ENCODE results near the gene KIF26B.

DNA sequence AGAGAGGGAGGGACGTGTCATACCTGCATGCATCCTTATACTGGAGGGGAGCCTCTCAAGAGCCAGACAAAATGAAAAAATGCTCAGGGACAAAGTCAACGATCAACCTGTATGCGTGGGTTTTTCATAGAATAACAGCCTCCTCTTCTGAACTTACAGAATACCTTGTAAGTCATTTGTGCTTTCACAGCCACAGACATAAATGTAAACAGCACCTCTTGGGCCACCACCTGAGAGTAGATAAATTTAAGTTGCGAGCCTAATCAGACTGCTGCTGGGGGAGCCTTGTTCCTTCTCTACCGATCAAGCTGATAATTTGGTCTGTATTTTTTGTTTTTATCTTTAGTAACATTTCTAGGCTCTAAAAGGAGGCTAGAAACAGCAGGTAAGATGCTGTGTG is 223.1 kb downstream of the KIF26B start:
- TF ChIP-seq, protein P1, sequence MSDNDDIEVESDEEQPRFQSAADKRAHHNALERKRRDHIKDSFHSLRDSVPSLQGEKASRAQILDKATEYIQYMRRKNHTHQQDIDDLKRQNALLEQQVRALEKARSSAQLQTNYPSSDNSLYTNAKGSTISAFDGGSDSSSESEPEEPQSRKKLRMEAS (CRISPR knock-in tag; IDR thresholded peaks at IDR 0.05), result no peak
- TF ChIP-seq JUN (CRISPR knock-in tag; IDR thresholded peaks at IDR 0.05) (no peak), CBFB (CRISPR knock-in tag; IDR thresholded peaks at IDR 0.05; ENCODE audit: low read depth) (no peak), ZNF121 (CRISPR knock-in tag; IDR thresholded peaks at IDR 0.05) (no peak), CREB1 (CRISPR knock-in tag; IDR thresholded peaks at IDR 0.05) (no peak), ZNF138 (CRISPR knock-in tag; conservative IDR thresholded peaks at IDR 0.05) (no peak), NR1H2 (CRISPR knock-in tag; IDR thresholded peaks at IDR 0.05) (no peak), RORB (CRISPR knock-in tag; IDR thresholded peaks at IDR 0.05) (no peak)
- TF ChIP-seq, protein P2, sequence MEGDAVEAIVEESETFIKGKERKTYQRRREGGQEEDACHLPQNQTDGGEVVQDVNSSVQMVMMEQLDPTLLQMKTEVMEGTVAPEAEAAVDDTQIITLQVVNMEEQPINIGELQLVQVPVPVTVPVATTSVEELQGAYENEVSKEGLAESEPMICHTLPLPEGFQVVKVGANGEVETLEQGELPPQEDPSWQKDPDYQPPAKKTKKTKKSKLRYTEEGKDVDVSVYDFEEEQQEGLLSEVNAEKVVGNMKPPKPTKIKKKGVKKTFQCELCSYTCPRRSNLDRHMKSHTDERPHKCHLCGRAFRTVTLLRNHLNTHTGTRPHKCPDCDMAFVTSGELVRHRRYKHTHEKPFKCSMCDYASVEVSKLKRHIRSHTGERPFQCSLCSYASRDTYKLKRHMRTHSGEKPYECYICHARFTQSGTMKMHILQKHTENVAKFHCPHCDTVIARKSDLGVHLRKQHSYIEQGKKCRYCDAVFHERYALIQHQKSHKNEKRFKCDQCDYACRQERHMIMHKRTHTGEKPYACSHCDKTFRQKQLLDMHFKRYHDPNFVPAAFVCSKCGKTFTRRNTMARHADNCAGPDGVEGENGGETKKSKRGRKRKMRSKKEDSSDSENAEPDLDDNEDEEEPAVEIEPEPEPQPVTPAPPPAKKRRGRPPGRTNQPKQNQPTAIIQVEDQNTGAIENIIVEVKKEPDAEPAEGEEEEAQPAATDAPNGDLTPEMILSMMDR (IDR thresholded peaks at IDR 0.05), result no peak
- TF ChIP-seq, protein P3, sequence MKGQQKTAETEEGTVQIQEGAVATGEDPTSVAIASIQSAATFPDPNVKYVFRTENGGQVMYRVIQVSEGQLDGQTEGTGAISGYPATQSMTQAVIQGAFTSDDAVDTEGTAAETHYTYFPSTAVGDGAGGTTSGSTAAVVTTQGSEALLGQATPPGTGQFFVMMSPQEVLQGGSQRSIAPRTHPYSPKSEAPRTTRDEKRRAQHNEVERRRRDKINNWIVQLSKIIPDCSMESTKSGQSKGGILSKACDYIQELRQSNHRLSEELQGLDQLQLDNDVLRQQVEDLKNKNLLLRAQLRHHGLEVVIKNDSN (CRISPR knock-in tag; IDR thresholded peaks at IDR 0.05), result no peak
- TF ChIP-seq, protein P4, sequence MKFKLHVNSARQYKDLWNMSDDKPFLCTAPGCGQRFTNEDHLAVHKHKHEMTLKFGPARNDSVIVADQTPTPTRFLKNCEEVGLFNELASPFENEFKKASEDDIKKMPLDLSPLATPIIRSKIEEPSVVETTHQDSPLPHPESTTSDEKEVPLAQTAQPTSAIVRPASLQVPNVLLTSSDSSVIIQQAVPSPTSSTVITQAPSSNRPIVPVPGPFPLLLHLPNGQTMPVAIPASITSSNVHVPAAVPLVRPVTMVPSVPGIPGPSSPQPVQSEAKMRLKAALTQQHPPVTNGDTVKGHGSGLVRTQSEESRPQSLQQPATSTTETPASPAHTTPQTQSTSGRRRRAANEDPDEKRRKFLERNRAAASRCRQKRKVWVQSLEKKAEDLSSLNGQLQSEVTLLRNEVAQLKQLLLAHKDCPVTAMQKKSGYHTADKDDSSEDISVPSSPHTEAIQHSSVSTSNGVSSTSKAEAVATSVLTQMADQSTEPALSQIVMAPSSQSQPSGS (CRISPR knock-in tag; IDR thresholded peaks at IDR 0.05; ENCODE audit: borderline replicate concordance, low read depth), result no peak
- TF ChIP-seq, protein P5, sequence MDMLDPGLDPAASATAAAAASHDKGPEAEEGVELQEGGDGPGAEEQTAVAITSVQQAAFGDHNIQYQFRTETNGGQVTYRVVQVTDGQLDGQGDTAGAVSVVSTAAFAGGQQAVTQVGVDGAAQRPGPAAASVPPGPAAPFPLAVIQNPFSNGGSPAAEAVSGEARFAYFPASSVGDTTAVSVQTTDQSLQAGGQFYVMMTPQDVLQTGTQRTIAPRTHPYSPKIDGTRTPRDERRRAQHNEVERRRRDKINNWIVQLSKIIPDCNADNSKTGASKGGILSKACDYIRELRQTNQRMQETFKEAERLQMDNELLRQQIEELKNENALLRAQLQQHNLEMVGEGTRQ (CRISPR knock-in tag; IDR thresholded peaks at IDR 0.05), result no peak
- TF ChIP-seq, protein P6, sequence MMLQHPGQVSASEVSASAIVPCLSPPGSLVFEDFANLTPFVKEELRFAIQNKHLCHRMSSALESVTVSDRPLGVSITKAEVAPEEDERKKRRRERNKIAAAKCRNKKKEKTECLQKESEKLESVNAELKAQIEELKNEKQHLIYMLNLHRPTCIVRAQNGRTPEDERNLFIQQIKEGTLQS (CRISPR knock-in tag; conservative IDR thresholded peaks at IDR 0.05), result no peak
